HK-2 (cell line): ENCODE data around the gene SLIT1.

Experiments
- DNase-seq: peaks from one replicate; pipeline ENCODE4 v3.0.0-alpha.2; 2018; ENCODE audit not compliant: unreplicated experiment

The SLIT1 gene

GRCh38 chr10:97080051-97080776 is 105.5 kb downstream of the SLIT1 start:
- DNase-seq = no peak

GRCh38 chr10:97079448-97079847 is 106.3 kb downstream of the SLIT1 start:
- no peak for DNase-seq

- no peak for DNase-seq
These were observed 106.8 kb downstream of the SLIT1 start for GRCh38 chr10:97078938-97079445.

- no peak for DNase-seq
These were observed 107.4 kb downstream of the SLIT1 start for GRCh38 chr10:97078261-97078937.

- DNase-seq = no peak
These were observed 109.0 kb downstream of the SLIT1 start for GRCh38 chr10:97076781-97077180.

GRCh38 chr10:97075961-97076525 is 109.7 kb downstream of the SLIT1 start:
- no peak for DNase-seq

GRCh38 chr10:97075421-97075820 is 110.3 kb downstream of the SLIT1 start:
- DNase-seq = no peak

- DNase-seq = no peak
These were observed 111.3 kb downstream of the SLIT1 start for GRCh38 chr10:97074256-97075145.

GRCh38 chr10:97072851-97073665 is 112.7 kb downstream of the SLIT1 start:
- DNase-seq = peak; percentile 88

- DNase-seq = no peak
These were observed 114.3 kb downstream of the SLIT1 start for GRCh38 chr10:97071496-97071895.

GRCh38 chr10:97069576-97070362 is 116.0 kb downstream of the SLIT1 start:
- DNase-seq = no peak

- no peak for DNase-seq
These were observed 116.7 kb downstream of the SLIT1 start for GRCh38 chr10:97069026-97069425.

GRCh38 chr10:97067716-97068391 is 117.9 kb downstream of the SLIT1 start:
- no peak for DNase-seq

- no peak for DNase-seq
These were observed 118.7 kb downstream of the SLIT1 start for GRCh38 chr10:97066877-97067555.

- DNase-seq = no peak
These were observed 119.8 kb downstream of the SLIT1 start for GRCh38 chr10:97065686-97066660.

- peak; percentile 42 for DNase-seq
These were observed 120.6 kb downstream of the SLIT1 start for GRCh38 chr10:97065128-97065527.

GRCh38 chr10:97063983-97064837 is 121.5 kb downstream of the SLIT1 start:
- DNase-seq = no peak
